ENCODE data around the gene ICAM2. TPM values are rescaled to one million over a fixed set of nuclear protein-coding genes. Genes with fewer than 3 reads are reported as not detected.

ICAM2 gene
- total RNA-seq (2014; rRNA removed; shearing (Covaris generic)): not detected in 2 replicates
- polyA plus RNA-seq (2014; cell fraction: nucleus; rRNA removed): 1.2 TPM in 1 of 2 replicates, not detected in the other

DNA sequence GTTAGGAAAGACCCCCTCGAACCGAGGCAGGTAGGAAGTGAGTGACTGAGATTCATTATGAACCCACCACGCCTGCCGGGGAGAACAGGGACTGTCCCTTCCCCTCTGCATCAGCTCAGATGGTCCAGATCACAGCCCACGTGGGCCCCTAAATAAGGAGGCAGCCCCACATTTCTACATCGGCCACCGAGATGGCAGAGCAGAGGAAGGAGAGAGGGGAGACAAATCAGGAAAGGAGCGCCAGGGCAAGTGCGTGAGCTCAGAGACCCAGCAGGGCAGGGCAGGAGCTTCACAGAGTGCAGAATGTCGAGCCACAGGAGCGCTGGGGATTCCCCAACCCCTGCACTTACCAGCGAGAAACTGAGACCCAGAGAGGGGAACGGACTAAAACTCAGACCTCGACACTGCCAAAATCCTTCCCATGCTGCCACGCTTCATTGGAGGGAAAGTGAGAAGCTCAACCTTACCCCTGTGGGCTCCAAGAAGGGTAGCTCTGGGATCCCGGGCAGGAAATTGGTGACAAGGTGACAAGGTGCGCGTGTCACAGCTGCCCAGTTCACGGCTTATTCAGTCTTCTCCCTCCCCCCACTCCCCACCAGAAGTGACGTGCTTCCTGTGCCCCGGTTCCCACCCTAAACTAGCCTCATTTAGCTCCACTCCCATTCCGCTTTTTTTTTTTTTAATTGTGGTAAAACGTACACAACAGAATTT is at the start of gene ICAM2:
Gene ICAM2 (minus strand): TSS at position 578 of the 711 bp plus-strand sequence. CDS start 13,942 bp downstream, outside the sequence.
- no peak for DNase-seq (ENCODE audit: extremely low read depth, low read depth)

- DNase-seq (ENCODE audit: extremely low read depth, low read depth): no peak
Observed at GRCh38 chr17:64070213-64070612, 49.8 kb upstream of the ICAM2 start.

DNA sequence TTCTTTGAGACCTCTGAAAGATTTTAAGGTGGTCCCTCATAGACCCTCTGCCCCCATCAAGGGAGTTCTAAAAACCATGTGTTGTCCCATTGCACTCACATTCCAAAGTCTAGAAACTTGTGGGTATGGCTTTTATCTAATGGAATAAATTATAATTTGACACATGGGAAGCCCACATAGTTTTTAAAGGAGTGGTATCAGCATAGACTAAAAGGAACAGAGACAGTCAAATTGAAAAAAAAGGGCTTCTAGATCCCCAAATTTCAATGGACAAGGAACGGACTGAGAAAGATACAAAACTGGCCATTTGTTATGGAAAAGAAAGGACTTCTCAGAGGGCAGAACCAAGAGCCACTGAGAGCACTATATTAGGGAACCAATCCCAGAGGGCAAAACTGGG is 48.7 kb upstream of the ICAM2 start:
- no peak for DNase-seq (ENCODE audit: extremely low read depth, low read depth)

DNA sequence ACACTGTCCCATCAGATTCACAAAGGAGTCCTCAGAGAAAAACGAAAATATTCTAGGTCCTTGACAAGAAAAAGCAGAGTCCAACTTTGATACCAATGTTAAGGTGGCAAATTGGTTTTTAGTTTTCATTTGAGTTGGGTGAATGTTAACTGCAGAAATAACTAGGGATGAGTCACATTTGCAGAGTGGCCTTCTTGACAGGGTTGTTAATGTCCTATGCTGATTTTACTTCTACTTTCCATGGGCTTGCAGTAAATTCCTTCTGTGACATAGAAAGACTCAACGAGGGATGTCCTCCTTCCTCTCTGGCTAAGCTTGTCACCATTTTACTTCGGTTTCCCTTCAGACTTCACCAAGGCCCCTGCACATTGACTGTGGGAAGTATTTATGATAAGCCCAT is 47.2 kb upstream of the ICAM2 start:
- DNase-seq (ENCODE audit: extremely low read depth, low read depth): no peak

- no peak for DNase-seq (ENCODE audit: extremely low read depth, low read depth)
Observed at GRCh38 chr17:64066716-64067115, 46.3 kb upstream of the ICAM2 start.

DNA sequence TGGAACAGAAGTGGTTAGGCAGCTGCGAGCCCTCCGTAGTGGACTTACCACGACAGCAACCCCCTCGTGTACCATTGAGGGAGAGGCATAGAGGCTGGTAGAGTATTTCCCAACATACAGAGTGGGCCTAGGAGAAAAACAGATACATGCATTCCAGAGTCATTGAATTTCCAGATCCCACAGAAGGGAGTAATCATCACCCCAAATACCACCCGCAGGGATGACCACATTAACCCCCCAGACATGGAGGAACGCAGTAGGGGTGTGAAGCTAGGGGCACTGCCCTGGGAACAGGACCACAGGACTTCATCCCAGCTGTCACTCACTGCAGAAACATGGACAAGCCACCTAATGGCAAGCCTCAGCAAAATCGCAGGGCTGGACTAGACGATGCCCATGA is 44.7 kb upstream of the ICAM2 start:
- DNase-seq (ENCODE audit: extremely low read depth, low read depth): no peak

GRCh38 chr17:64064331-64064730 is 43.9 kb upstream of the ICAM2 start:
- DNase-seq (ENCODE audit: extremely low read depth, low read depth): no peak

DNA sequence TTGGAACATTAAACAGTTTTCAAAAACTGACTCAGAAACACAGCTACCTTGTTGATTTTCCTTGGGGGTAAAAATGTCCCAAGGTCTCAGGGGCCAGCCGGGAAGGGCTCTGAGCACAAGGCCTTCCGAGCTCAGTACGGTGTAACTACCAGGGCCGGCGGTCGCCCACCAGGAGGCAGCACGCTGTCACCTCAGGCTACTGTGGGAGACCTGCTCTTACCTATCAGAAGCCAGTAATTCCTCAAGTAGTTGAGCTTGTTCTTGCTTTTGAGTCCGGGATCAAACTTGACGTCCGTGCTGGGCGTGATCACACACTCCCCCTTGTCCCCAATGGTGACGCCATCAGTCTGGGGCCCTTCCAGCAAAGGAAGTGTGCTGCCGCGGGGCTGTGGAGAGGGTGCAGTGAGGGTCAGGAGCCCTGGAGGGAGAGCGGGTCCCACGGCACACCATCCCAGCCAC is 43.4 kb upstream of the ICAM2 start:
- no peak for DNase-seq (ENCODE audit: extremely low read depth, low read depth)

DNA sequence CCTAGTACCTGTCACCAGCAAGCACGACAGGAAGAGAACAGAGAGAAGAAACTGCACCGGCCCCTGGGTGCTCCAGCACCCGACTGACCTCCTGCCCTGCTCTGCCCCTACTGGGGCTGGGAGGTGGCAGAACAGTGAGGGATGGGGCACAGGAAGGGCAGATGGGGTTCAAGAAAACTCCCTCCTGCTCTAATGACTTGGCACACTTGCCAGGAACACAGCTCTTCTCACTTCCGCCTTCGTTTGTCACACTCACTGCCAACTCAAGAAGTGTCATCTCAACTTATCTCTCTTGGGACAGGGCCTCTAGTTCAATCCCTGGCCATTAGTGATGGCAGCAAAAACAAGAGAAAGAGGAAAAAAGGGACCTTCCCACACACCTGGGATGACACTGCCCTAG is 42.7 kb upstream of the ICAM2 start:
- DNase-seq (ENCODE audit: extremely low read depth, low read depth): no peak

GRCh38 chr17:64061178-64061898 is 40.9 kb upstream of the ICAM2 start:
- no peak for DNase-seq (ENCODE audit: extremely low read depth, low read depth)

DNA sequence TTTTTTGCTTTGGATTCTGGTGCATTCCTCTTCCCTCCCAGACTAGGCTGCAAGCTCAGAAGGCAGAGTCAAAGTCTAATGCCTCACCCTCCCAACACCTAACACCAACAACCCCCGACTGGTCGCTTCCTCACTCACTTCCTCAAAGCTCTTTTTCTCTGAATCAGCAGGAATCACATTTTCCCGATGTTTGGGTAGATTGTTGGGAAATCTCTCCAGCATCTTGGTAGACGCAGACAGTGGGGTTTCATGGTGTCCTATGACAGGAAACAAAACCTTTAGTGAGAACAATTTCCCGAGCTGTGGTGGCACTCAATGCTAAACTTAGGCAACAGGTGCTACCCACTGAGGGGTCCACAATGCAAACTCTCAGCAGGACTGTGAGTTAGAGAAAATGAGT is 39.9 kb upstream of the ICAM2 start:
- no peak for DNase-seq (ENCODE audit: extremely low read depth, low read depth)

DNA sequence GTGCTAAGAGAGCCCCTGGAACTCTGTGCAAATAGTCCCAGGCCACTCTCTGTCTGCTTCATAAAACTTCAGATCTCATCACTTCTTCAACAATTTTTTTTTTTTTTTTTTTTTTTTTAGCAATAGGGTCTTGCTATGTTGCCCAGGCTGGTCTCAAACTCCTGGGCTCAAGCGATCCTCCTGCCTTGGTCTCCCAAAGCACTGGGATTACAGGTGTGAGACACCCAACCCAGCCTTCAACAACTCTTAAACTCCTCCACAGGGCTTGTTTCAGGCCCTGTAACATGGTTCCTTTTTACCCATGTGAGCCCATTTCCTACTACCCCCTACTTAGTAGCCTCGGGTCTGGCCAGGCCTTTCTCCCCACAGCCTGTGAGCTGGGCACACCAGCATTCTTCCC is 39.3 kb upstream of the ICAM2 start:
- DNase-seq (ENCODE audit: extremely low read depth, low read depth): no peak

- DNase-seq (ENCODE audit: extremely low read depth, low read depth): no peak
Observed at GRCh38 chr17:64058621-64059020, 38.2 kb upstream of the ICAM2 start.

DNA sequence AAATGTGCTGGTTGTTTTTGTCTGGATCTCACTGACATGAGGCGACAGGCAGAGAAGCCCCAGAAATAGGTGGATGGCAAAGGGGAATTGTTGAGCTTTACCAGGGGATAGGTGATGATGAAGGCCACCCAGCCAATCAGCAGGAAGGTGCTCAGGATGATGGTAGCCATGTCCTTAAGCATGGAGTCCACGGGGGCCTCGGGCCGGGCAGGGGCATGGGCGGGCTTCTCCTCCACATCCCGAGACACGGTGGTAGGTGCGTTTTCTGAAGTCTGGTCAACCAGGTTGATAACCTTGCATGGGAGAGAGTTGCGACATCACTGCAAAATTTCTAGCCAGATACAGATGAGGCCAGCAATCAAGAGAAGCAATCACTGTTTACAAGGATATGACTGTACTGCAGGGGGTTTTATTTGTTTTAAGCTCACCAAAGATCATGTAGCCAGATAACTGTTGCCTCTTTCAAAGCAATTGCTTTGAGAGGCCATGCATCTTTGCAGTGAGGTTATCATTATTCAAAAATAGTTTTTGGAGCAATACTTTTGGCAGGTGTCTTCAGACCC is 37.3 kb upstream of the ICAM2 start:
- DNase-seq (ENCODE audit: extremely low read depth, low read depth): no peak

DNA sequence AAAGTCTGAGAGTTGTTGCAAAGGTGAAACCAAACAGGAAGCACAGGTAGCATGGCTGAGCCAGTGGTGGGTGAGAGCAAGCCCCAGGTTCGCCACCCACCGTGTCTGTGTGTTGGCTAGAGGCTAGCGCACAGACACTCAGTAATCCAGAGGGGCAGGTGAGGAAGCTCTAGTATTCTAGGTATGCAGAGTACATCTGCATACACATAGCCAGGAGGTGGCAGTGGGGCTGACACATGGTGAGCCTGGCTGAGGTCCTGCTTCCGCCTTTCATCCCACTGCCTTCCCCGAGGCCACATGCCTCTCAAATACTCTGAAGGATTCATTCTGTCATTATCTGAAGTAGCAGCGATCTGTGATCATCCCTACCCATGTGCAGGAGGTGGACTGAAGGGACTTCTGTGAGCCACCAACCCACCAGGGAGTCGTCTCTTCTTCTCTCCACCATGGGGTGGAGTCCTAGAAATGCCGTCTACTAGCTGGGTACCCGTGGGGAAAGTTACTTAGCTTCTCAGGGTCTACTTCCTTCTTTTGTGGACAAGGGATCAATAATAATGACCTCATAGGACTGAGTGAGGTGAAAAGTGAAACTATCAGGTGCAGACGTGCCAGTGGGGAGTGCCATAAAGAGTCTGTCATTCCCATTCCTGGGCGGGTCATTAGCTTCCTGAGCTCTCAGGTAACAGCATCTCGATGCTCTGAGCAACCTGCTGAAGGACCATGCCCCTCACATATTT is 36.0 kb upstream of the ICAM2 start:
- DNase-seq (ENCODE audit: extremely low read depth, low read depth): no peak

GRCh38 chr17:64055183-64056142 is 35.0 kb upstream of the ICAM2 start:
- DNase-seq (ENCODE audit: extremely low read depth, low read depth): no peak

DNA sequence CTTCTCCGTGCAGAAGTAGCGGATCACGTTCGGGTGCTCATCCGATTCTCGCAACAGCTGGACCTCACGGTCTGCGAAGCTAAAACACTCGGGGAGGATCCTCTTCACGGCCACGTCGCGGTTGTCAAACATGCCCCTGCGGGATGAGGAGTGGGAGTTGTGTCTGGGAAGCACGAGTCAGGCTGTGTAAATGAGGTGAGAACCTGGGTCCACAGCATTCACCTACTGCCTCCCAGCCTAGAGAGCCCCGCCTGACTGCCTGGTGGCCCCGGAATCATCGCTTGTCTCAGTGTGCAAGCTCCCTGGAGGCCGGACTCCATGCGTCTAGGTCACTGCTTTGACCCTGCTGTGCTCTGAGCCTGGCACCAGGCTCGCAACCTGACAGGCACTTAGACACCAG is 33.9 kb upstream of the ICAM2 start:
- DNase-seq (ENCODE audit: extremely low read depth, low read depth): no peak

- no peak for DNase-seq (ENCODE audit: extremely low read depth, low read depth)
Observed at GRCh38 chr17:64053101-64053500, 32.7 kb upstream of the ICAM2 start.

DNA sequence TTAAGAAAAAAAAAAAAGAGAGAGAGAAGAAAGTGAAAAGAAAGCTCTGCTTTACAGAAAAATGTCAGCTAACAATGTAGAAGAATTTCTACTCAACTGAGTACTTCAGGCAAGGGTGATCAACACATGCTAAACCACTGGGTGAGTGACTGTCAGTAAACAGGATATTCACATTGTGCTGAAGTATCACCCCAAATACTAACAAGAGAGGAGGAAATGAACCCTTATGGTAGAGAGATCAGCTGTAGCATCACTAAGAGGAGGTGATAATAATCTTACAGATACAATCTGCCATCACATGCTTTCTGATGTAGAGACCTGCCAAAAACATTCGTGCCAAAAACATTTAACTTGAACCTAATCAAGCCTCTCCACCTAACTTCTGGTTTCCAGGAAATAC is 30.7 kb upstream of the ICAM2 start:
- DNase-seq (ENCODE audit: extremely low read depth, low read depth): no peak

DNA sequence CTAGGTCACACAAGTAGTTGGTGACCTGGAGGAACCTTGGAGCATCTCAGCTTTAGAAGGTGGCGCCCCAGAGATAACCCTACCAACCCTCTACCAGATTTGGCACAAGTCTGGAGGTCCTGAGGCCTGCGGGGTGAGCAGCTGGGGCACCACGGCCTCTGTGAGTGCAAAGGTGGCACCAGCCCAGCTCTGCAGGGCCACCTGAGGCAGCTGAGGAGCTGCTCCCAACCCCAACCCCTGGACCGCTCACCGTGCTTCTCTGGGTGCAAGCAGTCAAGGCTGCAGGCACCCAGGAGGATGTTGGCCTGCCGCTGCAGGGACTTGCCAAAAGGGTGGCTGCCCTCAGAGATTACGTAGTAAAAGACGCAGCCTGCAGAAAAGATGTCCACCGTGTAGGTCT is 28.4 kb upstream of the ICAM2 start:
- no peak for DNase-seq (ENCODE audit: extremely low read depth, low read depth)
